22Rv1 (cell line): ENCODE results near the gene CUX1.

Experiments
- H3K27ac ChIP-seq: fragments of 450-650 bp; 2 replicates; pipeline ENCODE4 v1.5.1; 2017
- ZFX ChIP-seq: fragments of 450-650 bp; IDR thresholded peaks from 2 replicates; pipeline ENCODE4 v1.6.1; 2017; ENCODE audit warnings: antibody characterized with exemption, borderline replicate concordance
- TF ChIP-seq, protein P1 (sequence below): fragments of 450-650 bp; IDR thresholded peaks from 2 replicates; pipeline ENCODE4 v1.5.1; 2017; ENCODE audit warnings: mild to moderate bottlenecking

Gene CUX1

GRCh38 chr7:102190776-102191350 lies 373.4 kb downstream of the CUX1 start:
- H3K27ac ChIP-seq = no peak overlapping the region
- TF ChIP-seq, protein P1, sequence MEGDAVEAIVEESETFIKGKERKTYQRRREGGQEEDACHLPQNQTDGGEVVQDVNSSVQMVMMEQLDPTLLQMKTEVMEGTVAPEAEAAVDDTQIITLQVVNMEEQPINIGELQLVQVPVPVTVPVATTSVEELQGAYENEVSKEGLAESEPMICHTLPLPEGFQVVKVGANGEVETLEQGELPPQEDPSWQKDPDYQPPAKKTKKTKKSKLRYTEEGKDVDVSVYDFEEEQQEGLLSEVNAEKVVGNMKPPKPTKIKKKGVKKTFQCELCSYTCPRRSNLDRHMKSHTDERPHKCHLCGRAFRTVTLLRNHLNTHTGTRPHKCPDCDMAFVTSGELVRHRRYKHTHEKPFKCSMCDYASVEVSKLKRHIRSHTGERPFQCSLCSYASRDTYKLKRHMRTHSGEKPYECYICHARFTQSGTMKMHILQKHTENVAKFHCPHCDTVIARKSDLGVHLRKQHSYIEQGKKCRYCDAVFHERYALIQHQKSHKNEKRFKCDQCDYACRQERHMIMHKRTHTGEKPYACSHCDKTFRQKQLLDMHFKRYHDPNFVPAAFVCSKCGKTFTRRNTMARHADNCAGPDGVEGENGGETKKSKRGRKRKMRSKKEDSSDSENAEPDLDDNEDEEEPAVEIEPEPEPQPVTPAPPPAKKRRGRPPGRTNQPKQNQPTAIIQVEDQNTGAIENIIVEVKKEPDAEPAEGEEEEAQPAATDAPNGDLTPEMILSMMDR = no peak
- TF ChIP-seq ZFX = no peak

GRCh38 chr7:102191556-102192379 lies 374.3 kb downstream of the CUX1 start:
- no peak for TF ChIP-seq ZFX
- H3K27ac ChIP-seq = no peak overlapping the region

DNA sequence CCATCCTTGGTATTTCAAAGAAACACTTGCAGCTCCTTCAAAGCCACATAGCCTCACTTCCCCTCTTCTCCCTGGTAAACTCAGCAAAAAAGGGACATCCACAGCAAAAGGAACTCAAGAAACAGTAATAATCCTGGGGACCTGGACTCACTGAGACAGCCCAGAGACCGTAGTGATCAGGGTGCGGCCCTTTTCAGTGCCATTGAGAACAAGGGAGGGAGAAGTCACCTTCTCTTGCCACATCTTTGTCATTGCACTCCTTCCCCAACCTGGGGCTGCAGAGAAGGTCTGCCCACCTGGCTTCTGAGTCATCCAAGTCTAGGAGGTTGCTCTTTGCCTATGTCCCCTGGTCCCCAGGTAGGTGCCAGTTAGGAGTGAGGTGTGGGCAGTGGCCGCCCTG lies 375.4 kb downstream of the CUX1 start:
- TF ChIP-seq, protein P1 = no peak
- TF ChIP-seq ZFX = no peak
- no peak overlapping the region for H3K27ac ChIP-seq

- TF ChIP-seq, protein P1 = no peak
- no peak for TF ChIP-seq ZFX
- H3K27ac ChIP-seq = no peak overlapping the region
These were observed 376.4 kb downstream of the CUX1 start for GRCh38 chr7:102193806-102194205.

GRCh38 chr7:102195361-102195760 lies 377.9 kb downstream of the CUX1 start:
- TF ChIP-seq ZFX = no peak
- TF ChIP-seq, protein P1 = no peak
- H3K27ac ChIP-seq = no peak overlapping the region

DNA sequence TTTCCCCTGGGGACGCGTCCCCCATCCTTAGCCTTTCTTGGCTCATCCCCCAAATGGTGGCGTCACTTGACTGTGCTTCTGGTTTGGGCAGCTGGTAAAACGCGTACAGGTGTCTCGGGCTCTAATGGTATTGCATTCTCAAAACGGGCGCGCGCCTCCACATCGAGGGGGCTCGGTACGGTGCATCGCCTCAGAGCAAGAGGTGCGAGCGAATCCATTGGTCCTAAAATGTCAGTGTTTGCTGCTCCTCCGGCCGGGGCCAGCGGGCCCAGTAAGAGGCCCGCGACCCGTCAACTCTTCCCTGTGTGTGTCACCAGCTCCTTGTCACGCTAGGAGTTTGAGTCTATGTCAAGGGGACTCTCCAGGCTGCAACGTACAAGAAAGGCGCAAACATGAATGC lies 378.6 kb downstream of the CUX1 start:
- no peak overlapping the region for H3K27ac ChIP-seq
- TF ChIP-seq, protein P1 = no peak
- no peak for TF ChIP-seq ZFX

DNA sequence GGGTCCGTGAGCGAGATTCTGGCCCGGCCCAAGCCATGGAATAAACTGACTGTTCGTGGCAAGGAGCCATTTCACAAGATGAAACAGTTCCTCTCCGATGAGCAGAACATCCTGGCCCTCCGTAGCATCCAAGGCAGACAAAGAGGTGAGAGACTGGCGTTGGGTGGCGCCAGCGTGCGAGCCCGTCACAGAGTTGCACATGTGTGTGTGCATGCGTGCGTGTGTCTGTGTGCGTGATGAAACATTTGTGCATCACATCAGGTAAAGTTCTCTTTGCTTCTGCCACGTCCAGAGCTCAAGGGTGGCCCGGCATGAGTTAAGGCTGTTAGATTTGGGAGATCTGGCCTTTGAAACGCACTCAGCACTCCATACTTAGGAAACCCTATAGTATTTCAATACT lies 379.7 kb downstream of the CUX1 start:
- TF ChIP-seq, protein P1 = no peak
- no peak for TF ChIP-seq ZFX
- H3K27ac ChIP-seq = no peak overlapping the region
